ENCODE measurements around the gene MLXIP.

GRCh38 chr12:122040579-122041386, 37.8 kb upstream of the MLXIP start:
- no peak for TF ChIP-seq ZKSCAN3 (CRISPR knock-in tag; IDR thresholded peaks at IDR 0.05)
- no peak for TF ChIP-seq POLR2A (conservative IDR thresholded peaks at IDR 0.05)
- no peak for TF ChIP-seq AFF4 (CRISPR knock-in tag; IDR thresholded peaks at IDR 0.05)
- no peak for TF ChIP-seq E2F4 (CRISPR knock-in tag; IDR thresholded peaks at IDR 0.05; ENCODE audit: low read depth)
- TF ChIP-seq GABPA (tag; conservative IDR thresholded peaks at IDR 0.05; ENCODE audit: low read depth), result no peak
- TF ChIP-seq, protein P1, sequence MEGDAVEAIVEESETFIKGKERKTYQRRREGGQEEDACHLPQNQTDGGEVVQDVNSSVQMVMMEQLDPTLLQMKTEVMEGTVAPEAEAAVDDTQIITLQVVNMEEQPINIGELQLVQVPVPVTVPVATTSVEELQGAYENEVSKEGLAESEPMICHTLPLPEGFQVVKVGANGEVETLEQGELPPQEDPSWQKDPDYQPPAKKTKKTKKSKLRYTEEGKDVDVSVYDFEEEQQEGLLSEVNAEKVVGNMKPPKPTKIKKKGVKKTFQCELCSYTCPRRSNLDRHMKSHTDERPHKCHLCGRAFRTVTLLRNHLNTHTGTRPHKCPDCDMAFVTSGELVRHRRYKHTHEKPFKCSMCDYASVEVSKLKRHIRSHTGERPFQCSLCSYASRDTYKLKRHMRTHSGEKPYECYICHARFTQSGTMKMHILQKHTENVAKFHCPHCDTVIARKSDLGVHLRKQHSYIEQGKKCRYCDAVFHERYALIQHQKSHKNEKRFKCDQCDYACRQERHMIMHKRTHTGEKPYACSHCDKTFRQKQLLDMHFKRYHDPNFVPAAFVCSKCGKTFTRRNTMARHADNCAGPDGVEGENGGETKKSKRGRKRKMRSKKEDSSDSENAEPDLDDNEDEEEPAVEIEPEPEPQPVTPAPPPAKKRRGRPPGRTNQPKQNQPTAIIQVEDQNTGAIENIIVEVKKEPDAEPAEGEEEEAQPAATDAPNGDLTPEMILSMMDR (IDR thresholded peaks at IDR 0.05 in 2 of 3, conservative IDR thresholded peaks at IDR 0.05 in 1 of 3; ENCODE audit: insufficient read depth in 2 of 3, low read depth in 1 of 3, low read length in 3 of 3), result no peak
- no peak for TF ChIP-seq CBX5 (IDR thresholded peaks at IDR 0.05; ENCODE audit: borderline replicate concordance, low read depth)
- TF ChIP-seq, protein P2, sequence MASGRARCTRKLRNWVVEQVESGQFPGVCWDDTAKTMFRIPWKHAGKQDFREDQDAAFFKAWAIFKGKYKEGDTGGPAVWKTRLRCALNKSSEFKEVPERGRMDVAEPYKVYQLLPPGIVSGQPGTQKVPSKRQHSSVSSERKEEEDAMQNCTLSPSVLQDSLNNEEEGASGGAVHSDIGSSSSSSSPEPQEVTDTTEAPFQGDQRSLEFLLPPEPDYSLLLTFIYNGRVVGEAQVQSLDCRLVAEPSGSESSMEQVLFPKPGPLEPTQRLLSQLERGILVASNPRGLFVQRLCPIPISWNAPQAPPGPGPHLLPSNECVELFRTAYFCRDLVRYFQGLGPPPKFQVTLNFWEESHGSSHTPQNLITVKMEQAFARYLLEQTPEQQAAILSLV (tag; IDR thresholded peaks at IDR 0.05), result no peak
- TF ChIP-seq BHLHE40 (IDR thresholded peaks at IDR 0.05; ENCODE audit: low read length), result no peak
- no peak for TF ChIP-seq TAF1 (IDR thresholded peaks at IDR 0.05; ENCODE audit: control insufficient read depth, extremely low read depth, insufficient read depth, low read length, severe bottlenecking)
- TF ChIP-seq GATA2 (CRISPR knock-in tag; IDR thresholded peaks at IDR 0.05), result no peak
- TF ChIP-seq YY1 (IDR thresholded peaks at IDR 0.05; ENCODE audit: borderline replicate concordance in 1 of 3, control insufficient read depth in 1 of 3, extremely low read depth in 1 of 3, insufficient read depth in 3 of 3, insufficient read length in 1 of 3, insufficient replicate concordance in 2 of 3, low read depth in 1 of 3, low read length in 2 of 3), result no peak
- no peak for TF ChIP-seq SMARCA5 (IDR thresholded peaks at IDR 0.05)

Data from K562 (cell line).